NCI-H2107 (cell line): ENCODE measurements around the gene PCK1.

Experiments
- DNase-seq: peaks from one replicate; lab custom pipeline; 2025; lab: John Stamatoyannopoulos, UW

Gene PCK1

DNA sequence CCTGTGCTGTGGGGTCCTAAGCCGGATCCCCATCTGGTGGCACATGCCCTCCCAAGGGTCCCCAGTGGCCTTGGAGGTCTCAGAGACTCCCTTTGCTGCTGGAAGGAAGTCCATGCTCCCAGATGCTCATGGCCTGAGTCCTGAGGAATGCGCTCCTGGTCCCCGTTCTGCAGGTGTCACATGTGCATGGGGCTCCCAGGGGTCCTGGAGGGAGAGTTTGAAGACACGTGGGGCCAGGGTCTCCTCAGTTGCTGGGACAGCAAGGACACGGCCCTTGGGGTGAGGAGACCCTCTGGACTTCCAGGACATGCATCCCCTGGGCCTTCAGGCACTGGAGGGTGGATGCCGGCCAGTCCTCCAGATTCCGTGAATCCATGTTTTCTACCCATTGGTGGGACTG lies 47.6 kb downstream of the PCK1 start:
- no peak for DNase-seq

DNA sequence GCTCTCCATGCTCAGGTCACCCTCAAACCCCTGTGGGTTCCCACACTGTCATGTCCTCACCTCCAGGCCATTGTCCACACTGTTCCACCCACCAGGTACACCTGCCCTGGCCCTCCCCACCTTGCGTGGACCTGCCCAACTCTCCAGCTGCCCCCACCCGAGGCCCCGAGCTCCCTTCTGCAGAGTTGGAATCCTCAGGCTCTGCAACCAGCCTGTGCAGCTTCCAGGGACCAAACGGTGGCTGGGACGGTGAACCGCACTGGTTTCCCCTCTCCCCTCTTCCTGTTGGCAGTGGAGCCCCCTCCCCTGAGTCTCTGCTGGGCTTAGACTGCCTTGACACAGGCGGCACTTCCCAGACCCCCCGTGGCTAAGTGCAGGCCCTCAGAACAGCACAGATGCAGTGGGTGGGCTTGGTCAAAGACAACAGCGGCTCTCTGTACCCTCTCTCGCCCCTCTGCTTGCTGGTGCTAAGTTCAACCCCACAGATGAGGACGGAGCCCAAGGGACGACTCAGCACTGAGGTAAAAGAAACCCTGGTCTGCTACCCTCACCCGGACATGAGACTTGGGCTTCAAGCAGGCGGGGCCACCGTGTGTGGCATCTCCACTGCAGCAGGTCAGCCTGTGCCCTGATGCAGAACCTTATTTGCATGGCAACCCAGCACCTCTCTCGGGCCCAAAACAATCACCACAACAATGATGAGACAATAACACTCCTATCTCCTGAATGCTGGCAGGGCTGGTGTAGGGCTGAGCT lies 48.4 kb downstream of the PCK1 start:
- no peak for DNase-seq

DNA sequence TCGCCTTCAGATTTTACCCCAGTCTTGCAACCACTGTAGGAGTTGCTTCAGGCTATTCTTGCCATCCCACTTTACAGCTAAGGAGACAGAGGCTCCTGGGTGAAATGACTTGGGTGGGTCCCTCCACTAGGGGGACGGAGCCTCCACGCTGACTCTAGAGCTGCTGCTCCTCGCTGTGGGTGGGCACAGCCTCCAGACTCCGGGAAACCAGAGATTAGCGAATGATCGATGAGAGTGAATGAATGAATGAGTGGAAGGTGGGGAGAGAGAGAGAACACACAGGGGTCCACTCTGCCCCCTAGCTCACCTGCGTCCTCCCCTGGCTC lies 48.9 kb downstream of the PCK1 start:
- DNase-seq = no peak

DNA sequence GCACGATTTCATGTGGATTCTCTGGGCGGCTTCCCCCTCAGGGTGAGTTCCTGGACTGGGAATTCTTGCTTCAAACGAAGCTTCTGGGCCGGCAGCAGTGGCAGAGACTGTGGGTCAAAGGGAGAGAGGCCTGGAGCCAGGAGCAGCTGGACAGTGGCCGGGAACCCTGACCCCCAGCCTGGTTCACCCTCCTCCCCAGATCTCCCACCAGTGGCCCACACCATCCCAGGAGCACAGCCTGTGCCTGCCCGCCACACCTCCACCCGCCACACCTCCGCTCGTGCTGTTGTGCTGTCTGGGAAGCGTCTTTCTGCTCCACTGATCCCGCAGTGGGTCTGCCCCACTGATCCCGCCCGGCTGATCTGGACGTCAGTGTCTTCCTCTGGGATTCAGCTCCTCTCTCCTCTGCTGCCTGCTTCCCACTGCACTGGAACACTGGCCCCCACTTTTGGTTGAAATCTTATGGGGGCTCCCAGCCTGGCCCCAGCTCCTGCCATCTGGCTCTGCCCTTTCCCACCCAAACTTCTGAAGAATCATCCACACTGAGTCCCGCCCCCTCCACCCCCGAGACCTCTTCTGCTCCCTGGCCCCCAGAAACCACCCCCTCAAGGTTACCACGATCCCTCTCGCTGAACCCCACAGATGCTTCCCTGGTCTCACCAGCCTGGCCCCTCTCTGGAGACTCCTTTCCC lies 49.5 kb downstream of the PCK1 start:
- DNase-seq = no peak

DNA sequence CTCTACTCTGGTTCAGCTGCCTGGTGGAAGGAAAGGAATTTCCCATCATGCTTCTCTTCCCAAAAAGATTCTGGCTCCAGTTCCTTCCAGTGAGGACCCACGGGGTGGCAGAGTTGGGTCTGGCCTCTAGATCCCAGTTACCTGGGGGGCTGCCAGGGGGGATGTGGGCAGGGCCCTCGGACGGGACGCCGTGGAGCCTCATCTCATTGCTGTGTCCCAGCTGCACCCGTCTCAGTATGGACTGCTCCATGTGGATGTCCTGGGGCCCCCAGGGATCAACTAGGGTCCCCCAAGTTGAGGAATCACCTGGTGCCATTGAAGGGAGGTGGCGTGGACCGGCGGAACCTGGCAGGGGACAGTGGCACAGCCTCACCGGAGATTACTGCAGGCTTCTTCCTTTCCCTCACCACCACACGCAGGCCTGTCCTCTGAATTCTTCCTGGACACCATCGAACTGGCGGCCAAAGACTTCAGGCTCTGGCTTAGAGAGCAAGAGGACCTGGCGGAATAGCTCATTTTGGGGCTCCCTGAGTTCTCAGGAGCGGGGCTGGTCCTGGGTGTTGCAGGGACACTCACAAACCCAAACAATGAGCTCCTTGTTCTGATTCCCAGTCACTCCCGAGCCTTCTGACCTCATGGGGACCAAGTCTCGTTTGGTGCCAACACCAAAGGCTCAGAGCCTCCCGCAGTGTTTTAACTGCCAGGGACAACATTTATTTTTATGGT lies 50.8 kb downstream of the PCK1 start:
- DNase-seq = no peak

DNA sequence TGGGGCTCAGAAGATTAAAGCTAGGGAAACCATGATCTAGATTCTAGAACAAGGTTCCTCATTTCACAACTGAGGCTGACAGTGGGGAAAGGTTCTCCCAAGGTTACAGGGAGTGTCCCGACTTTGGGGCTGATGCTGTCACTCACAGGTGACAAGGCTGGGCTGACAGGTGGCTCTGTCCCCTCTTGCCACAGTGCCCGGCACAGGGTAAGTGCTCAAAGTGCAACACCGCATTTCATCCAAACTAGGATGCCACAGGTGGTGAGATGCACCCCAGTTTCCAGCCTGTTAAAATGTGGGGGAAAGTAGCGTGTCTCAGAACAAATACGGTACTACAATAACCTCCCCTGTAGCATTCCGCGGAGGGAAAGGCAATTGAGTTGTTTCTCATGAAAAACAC lies 51.5 kb downstream of the PCK1 start:
- no peak for DNase-seq

DNA sequence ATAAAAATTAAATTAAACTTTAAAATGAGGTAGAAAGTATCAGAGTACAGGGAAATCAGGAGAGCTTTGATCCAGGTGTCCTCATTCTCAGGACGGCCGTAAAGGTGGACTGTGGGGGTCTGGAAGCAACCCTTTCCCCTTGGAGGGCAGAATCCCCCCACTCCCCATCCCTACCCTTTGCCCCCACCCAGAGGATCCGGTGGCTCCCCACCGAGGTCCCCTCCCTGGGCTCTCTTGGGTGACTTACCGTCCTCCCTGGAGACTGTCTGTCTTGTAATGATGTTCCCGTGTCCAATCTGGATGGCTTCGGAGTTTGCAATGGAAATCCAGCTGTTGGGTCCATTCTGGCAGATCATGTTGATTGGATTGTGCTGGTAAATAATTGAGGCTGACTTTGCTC lies 52.0 kb downstream of the PCK1 start:
- no peak for DNase-seq

DNA sequence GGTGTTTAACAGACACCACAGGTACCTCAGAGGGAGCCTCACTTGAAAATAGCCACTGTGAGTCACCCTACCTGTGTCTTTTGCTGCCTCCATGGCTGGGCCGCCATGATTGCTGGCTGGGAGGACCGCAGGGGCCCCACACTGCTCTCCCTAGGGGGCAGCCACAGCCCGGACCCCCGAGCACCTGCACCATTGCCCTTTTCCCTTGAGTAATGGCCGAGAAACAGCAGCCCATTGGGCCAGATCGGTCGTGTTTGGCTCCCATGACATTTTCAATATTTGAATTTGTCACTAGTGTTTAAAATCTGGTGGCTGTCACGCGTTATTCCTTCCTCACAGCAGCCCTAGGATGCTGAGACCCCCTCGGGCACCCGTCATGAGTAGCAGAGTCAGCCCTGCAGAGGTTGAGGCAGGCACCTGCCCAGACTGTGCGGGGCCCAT lies 52.6 kb downstream of the PCK1 start:
- no peak for DNase-seq

DNA sequence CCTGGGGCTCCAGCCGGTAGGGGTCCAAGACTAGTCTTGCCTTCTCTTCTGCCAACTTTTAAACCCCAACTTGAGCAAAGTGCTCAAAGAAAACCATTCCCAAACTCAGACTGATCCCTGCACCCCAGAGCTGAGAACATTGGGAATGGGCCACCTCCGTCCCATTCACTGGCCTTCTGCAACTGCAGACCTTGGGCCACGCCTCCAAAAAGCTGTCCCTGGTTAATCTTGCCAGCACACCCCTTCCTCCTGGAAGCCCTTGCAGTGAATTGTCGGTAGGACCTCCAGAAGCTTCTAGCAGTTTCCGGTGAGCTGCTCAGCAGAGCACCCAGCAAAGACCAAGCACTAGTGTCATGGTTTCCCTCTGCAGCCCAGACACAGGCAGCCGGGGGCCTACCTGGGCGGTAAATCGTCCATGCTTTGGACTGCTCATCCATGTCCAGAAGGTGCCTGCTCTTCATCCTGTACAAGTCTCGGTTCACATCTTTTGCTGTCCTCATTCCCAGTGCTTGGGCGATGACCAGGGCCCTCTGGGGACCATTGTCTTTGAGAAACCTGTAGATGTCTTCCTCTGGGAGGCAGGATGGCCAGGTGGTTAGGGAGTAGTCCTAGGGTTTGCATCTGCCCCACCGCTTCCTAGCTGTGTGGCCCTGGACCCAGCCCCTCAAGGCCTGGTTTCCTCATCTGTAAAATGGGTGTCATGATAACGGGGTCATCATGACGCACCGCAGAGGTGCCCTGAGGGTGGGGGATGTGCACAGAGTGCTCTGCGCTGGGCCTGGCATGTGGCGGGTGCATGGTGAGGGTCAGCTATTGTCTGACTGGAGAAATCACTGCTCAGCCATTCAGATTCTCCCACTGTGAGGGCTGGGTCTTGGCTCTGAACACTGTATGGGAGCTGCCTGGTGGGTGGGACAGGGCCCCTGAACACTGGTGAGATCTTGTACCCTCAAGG lies 53.9 kb downstream of the PCK1 start:
- no peak for DNase-seq

DNA sequence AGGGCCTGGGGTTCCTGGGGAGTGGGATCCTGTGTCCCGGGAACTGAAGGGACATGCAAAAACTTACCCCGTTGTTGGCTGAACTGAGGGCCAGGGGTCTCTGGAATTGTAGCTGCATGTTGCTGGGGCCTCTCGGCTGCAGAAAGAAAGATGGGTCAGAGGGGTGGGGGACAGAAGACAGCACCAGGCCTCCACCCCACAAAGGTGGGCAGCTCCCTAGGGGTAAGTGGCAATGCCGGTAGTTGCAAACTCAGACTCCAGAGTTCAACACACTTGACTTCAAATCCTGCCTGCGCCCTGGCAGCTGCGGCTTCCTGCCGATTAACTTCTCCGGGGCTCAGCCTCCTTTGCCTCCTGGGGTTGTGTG lies 54.5 kb downstream of the PCK1 start:
- no peak for DNase-seq

DNA sequence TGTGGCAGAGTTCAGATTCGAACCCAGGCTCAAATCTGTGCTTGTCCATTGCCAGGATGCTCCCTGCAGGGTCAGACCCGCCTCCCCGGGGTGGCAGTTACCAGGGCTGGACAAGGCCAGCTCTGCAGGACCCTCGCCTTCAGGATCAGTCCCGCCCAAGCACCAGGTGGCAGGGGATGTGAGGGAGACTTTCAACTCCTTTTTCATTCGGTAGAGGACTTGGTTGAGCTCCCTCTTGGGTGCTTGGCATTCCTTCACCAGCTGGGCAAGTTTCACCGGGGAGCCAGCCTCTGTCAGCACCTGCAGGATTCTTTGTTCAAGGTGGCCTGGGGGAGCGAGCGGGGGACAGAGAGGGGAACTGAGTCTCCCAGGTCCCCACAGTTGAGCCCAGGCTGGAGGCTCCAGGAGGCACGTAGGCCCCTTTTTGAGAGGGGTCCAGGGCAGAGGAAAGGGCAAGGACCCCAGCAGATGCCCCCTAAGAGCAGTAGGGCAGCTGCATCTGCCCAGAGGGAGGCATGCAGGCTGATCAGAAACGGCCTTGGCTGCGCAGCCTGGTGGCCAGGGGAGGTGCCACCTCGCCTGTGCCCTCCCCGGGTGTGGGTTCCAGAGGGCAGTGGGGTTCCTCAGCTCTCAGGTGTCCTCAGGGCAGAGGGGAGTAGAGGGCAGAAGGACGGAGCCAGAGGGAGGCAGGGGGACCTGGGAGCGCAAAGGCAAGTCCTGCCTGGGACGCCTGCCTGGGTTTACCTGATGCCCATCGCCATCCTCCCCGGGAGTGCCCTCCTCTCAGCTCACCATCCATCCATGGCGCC lies 55.4 kb downstream of the PCK1 start:
- no peak for DNase-seq

DNA sequence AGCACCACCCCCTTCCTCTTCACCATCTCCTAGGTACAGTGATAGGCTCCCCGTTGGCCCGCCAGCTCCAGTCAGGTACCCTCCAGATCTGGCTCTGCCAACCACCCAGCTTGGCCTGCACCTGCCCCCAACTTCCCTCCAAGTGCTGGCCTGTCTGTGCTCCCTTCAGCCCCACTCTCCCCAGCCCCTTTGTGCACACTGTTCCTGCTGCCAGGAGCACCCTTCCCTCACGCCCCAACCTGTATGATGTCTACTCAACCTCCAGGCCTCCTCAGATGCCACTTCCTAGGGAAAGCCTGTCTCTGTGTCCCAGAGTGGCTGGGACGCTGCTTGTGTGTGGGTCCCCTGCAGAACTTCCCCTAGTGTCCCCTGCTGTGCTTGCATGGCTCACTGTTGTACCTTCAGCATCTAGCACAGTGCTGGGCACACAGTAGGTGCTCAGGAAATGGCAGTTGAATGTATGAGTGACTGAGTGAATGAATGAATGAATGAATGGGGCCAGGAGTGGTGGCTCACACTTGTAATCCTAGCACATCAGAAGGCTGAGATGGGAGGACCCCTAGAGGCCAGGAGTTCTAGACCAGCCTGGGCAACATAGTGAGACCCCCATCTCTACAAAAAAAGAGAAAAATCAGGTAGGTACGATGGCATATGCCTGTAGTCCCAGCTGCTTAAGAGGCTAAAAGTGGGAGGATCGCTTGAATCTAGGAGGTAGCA lies 56.3 kb downstream of the PCK1 start:
- DNase-seq = no peak
